SK-N-SH (cell line): ENCODE data around the gene HIRA. TPM values are rescaled to one million over a fixed set of nuclear protein-coding genes. Genes with fewer than 3 reads are reported as not detected.

Experiments used
- CTCF ChIA-PET: fragments of 300-600, 350-600 bp; formaldehyde crosslinking; extraction: SDS; loops from one replicate; lab custom pipeline; 2021; lab: Yijun Ruan, JAX
- POLR2A ChIA-PET: fragments of 350-600 bp; sonication (Branson Sonifier 250); formaldehyde crosslinking; extraction: SDS; loops from one replicate; lab custom pipeline; 2020; ENCODE audit warnings: antibody characterized with exemption, inconsistent platforms; lab: Yijun Ruan, JAX
- DNase-seq: peaks from one replicate; pipeline ENCODE4 v3.0.0; 2012
- H2AFZ ChIP-seq: fragments of 200-600 bp; sonication (generic); 2 replicates; pipeline ENCODE4 v1.8.1; 2016; ENCODE audit warnings: antibody characterized with exemption, mild to moderate bottlenecking, low read depth
- H3F3A ChIP-seq: fragments of 200-600 bp; sonication (generic); replicated peaks from 2 replicates; pipeline ENCODE3; 2016; ENCODE audit warnings: antibody characterized with exemption, mild to moderate bottlenecking; ENCODE audit not compliant: insufficient read depth
- H3K27ac ChIP-seq, 2 experiments: fragments of 200-500 bp in 1 of 2; fragments of 200-600 bp in 1 of 2; sonication (Bioruptor generic) in 1 of 2; sonication (generic), shearing (Covaris generic) in 1 of 2; 2 replicates each; pipeline versions ENCODE4 v1.5.1 to v1.6.1; 2014 to 2016; ENCODE audit warnings: low read depth in 2 of 2, inconsistent platforms in 1 of 2, low read length in 1 of 2, mild to moderate bottlenecking in 1 of 2, mixed read lengths in 1 of 2
- H3K27me3 ChIP-seq: fragments of 200-600 bp; sonication (generic), shearing (Covaris generic); 2 replicates; pipeline ENCODE4 v1.6.1; 2016; ENCODE audit warnings: mixed run types; ENCODE audit not compliant: insufficient read depth
- H3K36me3 ChIP-seq, 2 experiments: fragments of 200-500 bp in 1 of 2; fragments of 200-600 bp in 1 of 2; sonication (Bioruptor generic) in 1 of 2; sonication (generic) in 1 of 2; replicated peaks in 1 of 2; 2 replicates each; pipeline versions ENCODE3 to v1.5.1; 2014 to 2016; ENCODE audit warnings: low read length in 1 of 2, mild to moderate bottlenecking in 1 of 2; ENCODE audit not compliant: insufficient read depth in 2 of 2, control insufficient read depth in 1 of 2
- H3K4me1 ChIP-seq, 2 experiments: fragments of 200-500 bp in 1 of 2; fragments of 200-600 bp in 1 of 2; sonication (Bioruptor generic) in 1 of 2; sonication (generic), shearing (Covaris generic) in 1 of 2; 2 replicates each; pipeline versions ENCODE4 v1.5.1 to v1.6.1; 2014 to 2016; ENCODE audit warnings: low read depth in 1 of 2, low read length in 1 of 2, mixed run types in 1 of 2; ENCODE audit not compliant: insufficient read depth in 2 of 2, control insufficient read depth in 1 of 2
- H3K4me2 ChIP-seq: fragments of 200-600 bp; sonication (generic), shearing (Covaris generic); 2 replicates; pipeline ENCODE4 v1.6.1; 2017; ENCODE audit warnings: mixed run types
- H3K4me3 ChIP-seq, 2 experiments: fragments of 200-500 bp in 1 of 2; fragments of 200-600 bp in 1 of 2; sonication (Bioruptor generic) in 1 of 2; sonication (generic), shearing (Covaris generic) in 1 of 2; 2 replicates each; pipeline versions ENCODE4 v1.5.1 to v1.8.1; 2014 to 2016; ENCODE audit warnings: low read depth in 2 of 2, inconsistent platforms in 1 of 2, low read length in 1 of 2, mild to moderate bottlenecking in 1 of 2, mixed read lengths in 1 of 2, moderate library complexity in 1 of 2
- H3K79me2 ChIP-seq: fragments of 200-600 bp; sonication (generic); 2 replicates; pipeline ENCODE4 v1.8.1; 2017; ENCODE audit warnings: mild to moderate bottlenecking; ENCODE audit not compliant: insufficient read depth
- H3K9ac ChIP-seq: fragments of 200-600 bp; sonication (generic); 2 replicates; pipeline ENCODE4 v1.6.1; 2017; ENCODE audit warnings: mixed run types
- H3K9me2 ChIP-seq: fragments of 200-600 bp; sonication (generic); 2 replicates; pipeline ENCODE4 v1.6.1; 2017; ENCODE audit warnings: mixed run types
- H3K9me3 ChIP-seq: fragments of 200-600 bp; sonication (generic); 2 replicates; pipeline ENCODE4 v1.6.1; 2017; ENCODE audit warnings: mixed run types, mild to moderate bottlenecking, moderate library complexity
- H4K20me1 ChIP-seq: fragments of 200-600 bp; sonication (generic); 2 replicates; pipeline ENCODE4 v1.6.1; 2017; ENCODE audit warnings: mild to moderate bottlenecking, mixed run types; ENCODE audit not compliant: insufficient read depth
- ELF1 ChIP-seq: IDR thresholded peaks from 2 replicates; pipeline ENCODE4 v1.4.0; 2012
- FOSL2 ChIP-seq: IDR thresholded peaks from 2 replicates; pipeline ENCODE4 v1.4.0; 2012; ENCODE audit warnings: low read depth, mild to moderate bottlenecking, moderate library complexity, borderline replicate concordance
- FOXM1 ChIP-seq: IDR thresholded peaks from 2 replicates; pipeline ENCODE4 v1.4.0; 2012; ENCODE audit warnings: low read depth, mild to moderate bottlenecking
- GABPA ChIP-seq: IDR thresholded peaks from 2 replicates; pipeline ENCODE4 v1.4.0; 2012; ENCODE audit warnings: low read depth, mild to moderate bottlenecking
- IRF3 ChIP-seq: fragments of 150-350 bp; IDR thresholded peaks from 2 replicates; pipeline ENCODE4 v1.6.1; 2016; ENCODE audit warnings: mild to moderate bottlenecking, low read depth, low read length
- MAX ChIP-seq: IDR thresholded peaks from 2 replicates; pipeline ENCODE4 v1.4.0; 2012; ENCODE audit warnings: low read depth
- MEF2A ChIP-seq: IDR thresholded peaks from 2 replicates; pipeline ENCODE4 v1.4.0; 2012; ENCODE audit warnings: low read depth, borderline replicate concordance
- NFIC ChIP-seq: IDR thresholded peaks from 2 replicates; pipeline ENCODE4 v1.4.0; 2012; ENCODE audit warnings: borderline replicate concordance
- RAD21 ChIP-seq: IDR thresholded peaks from 2 replicates; pipeline ENCODE4 v1.6.1; 2012; ENCODE audit warnings: mild to moderate bottlenecking, low read length
- RCOR1 ChIP-seq: fragments of 150-350 bp; IDR thresholded peaks from 2 replicates; pipeline ENCODE4 v1.6.1; 2017; ENCODE audit warnings: antibody characterized with exemption, low read length
- REST ChIP-seq: IDR thresholded peaks from 2 replicates; pipeline ENCODE4 v1.6.1; 2012; ENCODE audit warnings: mild to moderate bottlenecking, low read depth, low read length, moderate library complexity
- SMC3 ChIP-seq: IDR thresholded peaks from 2 replicates; pipeline ENCODE4 v1.6.1; 2012; ENCODE audit warnings: low read depth, low read length, improper control_type of control experiment
- TAF1 ChIP-seq: IDR thresholded peaks from 2 replicates; pipeline ENCODE4 v1.6.1; 2012; ENCODE audit warnings: low read depth, mild to moderate bottlenecking, low read length, moderate library complexity, borderline replicate concordance
- USF2 ChIP-seq: fragments of 150-350 bp; IDR thresholded peaks from 2 replicates; pipeline ENCODE4 v1.6.1; 2017; ENCODE audit warnings: antibody characterized with exemption, low read length, low read depth, borderline replicate concordance
- ZBTB33 ChIP-seq: IDR thresholded peaks from 2 replicates; pipeline ENCODE4 v1.4.0; 2012; ENCODE audit warnings: low read depth, borderline replicate concordance
- WGBS: methylation state at CpG from one replicate; pipeline ENCODE4 v1.1.6; 2017; ENCODE audit warnings: low lambda C conversion rate; 5-methylcytosine and 5-hydroxymethylcytosine counted together
- polyA plus RNA-seq, 3 experiments: library from polyadenylated mRNA; depleted of rRNA; stranded (reverse); fragments of >200 nt; gene quantifications; 2 replicates each; pipeline ENCODE4 v1.2.3, GENCODE V29; 2012

HIRA gene
- polyA plus RNA-seq, 1 of the 3 experiments (the other 2 are of a cell fraction): 21.0 TPM

GRCh38 chr22:19397734-19398104, 33.8 kb downstream of the HIRA start:
- no peaks in the 10 kb centered on the region for H3K9me2 ChIP-seq
- ChIA-PET CTCF (interaction anchor here (1.0 kb wide), 1 partner anchor 232 kb away, joined by 4 read pairs; no protein-coding TSS in a partner anchor), POLR2A (no interaction called here)
- DNase-seq: no peak
- no peaks in the 10 kb centered on the region for H3K79me2 ChIP-seq
- no peak overlapping the region for H3K4me2 ChIP-seq
- H3K4me1 ChIP-seq: no peaks in the 10 kb centered on the region
- no peak for TF ChIP-seq IRF3
- no peak for TF ChIP-seq FOXM1
- no peak for TF ChIP-seq TAF1
- no peak for TF ChIP-seq NFIC
- TF ChIP-seq FOSL2: no peak
- no peak for TF ChIP-seq GABPA
- TF ChIP-seq MEF2A: no peak
- TF ChIP-seq RAD21: no peak
- TF ChIP-seq USF2: no peak
- TF ChIP-seq MAX: no peak
- H4K20me1 ChIP-seq: no peaks in the 10 kb centered on the region
- H3F3A ChIP-seq: no peaks in the 10 kb centered on the region
- WGBS: 100% methylated on average over 3 of the region's 3 CpGs
- H3K4me3 ChIP-seq: no peak overlapping the region
- H2AFZ ChIP-seq: no peak overlapping the region
- H3K27me3 ChIP-seq: no peaks in the 10 kb centered on the region
- peaks cover 30 to 54% of the 10 kb centered on the region in 2 experiments for H3K36me3 ChIP-seq
- H3K27ac ChIP-seq: no peak overlapping the region
- H3K9ac ChIP-seq: no peak overlapping the region
- H3K9me3 ChIP-seq: no peaks in the 10 kb centered on the region

GRCh38 chr22:19396934-19397733, 34.4 kb downstream of the HIRA start:
- DNase-seq: no peak
- H3K9ac ChIP-seq: no peak overlapping the region
- no peaks in the 10 kb centered on the region for H3K9me3 ChIP-seq
- H3K4me2 ChIP-seq: no peak overlapping the region
- H3F3A ChIP-seq: no peaks in the 10 kb centered on the region
- 98% methylated on average over 6 of the region's 6 CpGs for WGBS
- POLR2A ChIA-PET: no interaction called here
- H3K4me1 ChIP-seq: no peaks in the 10 kb centered on the region
- H4K20me1 ChIP-seq: no peaks in the 10 kb centered on the region
- H3K9me2 ChIP-seq: no peaks in the 10 kb centered on the region
- no peaks in the 10 kb centered on the region for H3K27me3 ChIP-seq
- TF ChIP-seq ELF1 (no peak), ZBTB33 (no peak), TAF1 (no peak), IRF3 (no peak), FOSL2 (no peak), MAX (no peak), REST (no peak), RCOR1 (no peak), SMC3 (no peak)
- peaks cover 32 to 60% of the 10 kb centered on the region in 2 experiments for H3K36me3 ChIP-seq
- CTCF ChIA-PET: interaction anchor here (1.0 kb wide), 1 partner anchor 233 kb away, joined by 4 read pairs; no protein-coding TSS in a partner anchor
- H2AFZ ChIP-seq: no peak overlapping the region
- no peak overlapping the region for H3K4me3 ChIP-seq
- no peak overlapping the region for H3K27ac ChIP-seq
- H3K79me2 ChIP-seq: no peaks in the 10 kb centered on the region
